Embryonic facial prominence (tissue), 1 donor: Measurements from ENCODE around the gene TRIM49.
"Not testable (repeated sequence)": the region's sequence is repeated elsewhere in the genome, so short reads cannot be mapped to it uniquely, and the experiment has no call there.

ENCODE experiments used
- DNase-seq: peaks from one replicate; pipeline ENCODE4 v3.0.0-alpha.2; 2016; ENCODE audit errors: extremely low spot score

The TRIM49 gene

GRCh38 chr11:89808475-89808874, at the start of gene TRIM49:
Gene TRIM49, minus strand, starts transcription at chr11:89808575. Its CDS starts 4,106 bp downstream, at chr11:89804469.
- DNase-seq: not testable (repeated sequence)

GRCh38 chr11:89826694-89827093, 18.3 kb upstream of the TRIM49 start:
- not testable (repeated sequence) for DNase-seq

GRCh38 chr11:89820008-89820407, 11.6 kb upstream of the TRIM49 start:
- not testable (repeated sequence) for DNase-seq

GRCh38 chr11:89813535-89813934, 5.2 kb upstream of the TRIM49 start:
- DNase-seq: not testable (repeated sequence)

- DNase-seq: not testable (repeated sequence)
Observed at GRCh38 chr11:89787506-89788063, 20.8 kb downstream of the TRIM49 start.

GRCh38 chr11:89785726-89786125, 22.6 kb downstream of the TRIM49 start:
- not testable (repeated sequence) for DNase-seq

- DNase-seq: not testable (repeated sequence)
Observed at GRCh38 chr11:89750822-89751221, 57.6 kb downstream of the TRIM49 start.
